DMS153 (cell line): ENCODE measurements around the gene METTL14.
"Not testable (repeated sequence)": the region's sequence is repeated elsewhere in the genome, so short reads cannot be mapped to it uniquely, and the experiment has no call there.

ENCODE experiments used
- DNase-seq: peaks from one replicate; lab custom pipeline; 2025; lab: John Stamatoyannopoulos, UW

The METTL14 gene

GRCh38 chr4:118684873-118685811 is at the start of gene METTL14:
Gene METTL14 (plus strand): TSS chr4:118685392. CDS start chr4:118685535, 143 bp downstream.
- peak; percentile 85 for DNase-seq

- not testable (repeated sequence) for DNase-seq
Observed at GRCh38 chr4:118636126-118636525, 49.1 kb upstream of the METTL14 start.

- DNase-seq = not testable (repeated sequence)
Observed at GRCh38 chr4:118664665-118665064, 20.5 kb upstream of the METTL14 start.

DNA sequence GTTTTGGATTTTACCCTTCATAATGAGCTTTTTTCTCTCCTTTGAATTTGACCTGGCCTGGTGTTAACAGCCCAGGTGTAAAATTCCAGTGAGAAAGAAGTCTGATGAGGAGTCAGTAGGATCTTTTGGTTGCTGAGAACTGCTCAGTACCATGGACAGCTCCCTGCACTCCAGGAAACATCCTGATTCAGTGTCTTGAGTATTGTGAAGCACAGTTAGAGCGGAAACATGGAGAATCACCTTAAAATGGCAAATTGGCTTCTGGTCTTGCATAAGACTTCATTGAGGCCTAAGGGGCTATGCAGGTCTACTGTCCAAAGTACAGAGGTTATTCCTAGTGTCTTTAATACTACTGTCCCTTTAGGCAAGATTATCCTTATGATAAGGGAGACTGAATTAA is 16.0 kb upstream of the METTL14 start:
- DNase-seq = not testable (repeated sequence)

DNA sequence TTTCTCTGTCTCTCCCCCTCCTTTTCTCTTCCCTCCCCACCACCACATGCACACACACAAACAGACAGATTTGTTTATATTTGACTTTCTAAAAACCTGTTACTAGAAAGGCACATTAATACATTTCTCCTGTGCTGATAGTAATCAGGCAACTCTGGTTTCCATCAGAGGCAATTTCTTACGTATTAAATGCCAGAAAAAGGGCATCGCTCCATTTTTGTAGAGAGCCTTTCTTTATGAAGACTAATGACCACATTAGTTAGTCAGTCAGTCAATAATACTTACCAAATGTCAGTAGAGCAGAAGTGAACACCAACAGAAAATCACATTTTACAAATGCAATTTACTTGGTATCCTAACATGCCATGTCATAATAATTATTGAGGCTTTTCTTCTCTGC is 14.2 kb upstream of the METTL14 start:
- not testable (repeated sequence) for DNase-seq

DNA sequence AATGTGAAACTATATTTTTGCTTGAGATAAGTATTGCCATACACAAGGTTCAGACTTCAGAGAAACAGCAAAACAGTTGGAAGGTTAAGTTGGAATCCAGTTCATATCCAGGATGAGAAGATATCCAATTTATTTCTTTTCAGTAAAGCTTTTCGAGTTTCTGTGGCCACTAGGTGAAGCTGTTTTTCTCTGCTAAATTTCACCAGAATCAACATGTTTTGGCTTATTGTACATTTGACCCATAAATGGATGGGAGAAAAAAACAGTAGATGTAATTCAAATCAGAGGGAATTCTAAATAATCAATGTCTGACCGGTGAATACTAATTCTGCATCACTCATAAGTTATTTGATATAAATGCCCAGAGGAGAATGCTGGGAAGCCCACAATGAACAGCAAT is 9.1 kb upstream of the METTL14 start:
- no peak for DNase-seq

GRCh38 chr4:118680808-118681207 is 4.4 kb upstream of the METTL14 start:
- DNase-seq = no peak

DNA sequence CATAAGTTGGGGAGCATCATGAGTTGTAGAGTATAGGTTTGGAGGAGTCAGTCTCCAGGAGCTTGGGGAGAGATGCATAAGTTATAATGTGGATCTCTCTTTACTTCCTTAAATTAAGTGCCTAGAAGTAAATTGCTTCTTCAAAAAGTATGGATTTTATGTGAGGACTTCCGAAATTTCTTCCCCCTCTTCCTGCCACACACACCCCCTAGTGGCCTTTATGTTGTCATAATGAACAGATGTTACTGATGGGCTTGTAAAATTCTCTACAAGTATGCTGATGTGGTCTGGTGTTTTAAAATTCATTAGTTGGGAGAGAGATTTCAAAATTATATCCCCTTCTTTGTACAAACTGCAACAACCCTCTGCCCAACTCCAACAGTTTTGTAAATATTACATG is 2.3 kb upstream of the METTL14 start:
- peak; percentile 3 for DNase-seq

GRCh38 chr4:118683513-118683912 is 1.7 kb upstream of the METTL14 start:
- DNase-seq = peak; percentile 4

DNA sequence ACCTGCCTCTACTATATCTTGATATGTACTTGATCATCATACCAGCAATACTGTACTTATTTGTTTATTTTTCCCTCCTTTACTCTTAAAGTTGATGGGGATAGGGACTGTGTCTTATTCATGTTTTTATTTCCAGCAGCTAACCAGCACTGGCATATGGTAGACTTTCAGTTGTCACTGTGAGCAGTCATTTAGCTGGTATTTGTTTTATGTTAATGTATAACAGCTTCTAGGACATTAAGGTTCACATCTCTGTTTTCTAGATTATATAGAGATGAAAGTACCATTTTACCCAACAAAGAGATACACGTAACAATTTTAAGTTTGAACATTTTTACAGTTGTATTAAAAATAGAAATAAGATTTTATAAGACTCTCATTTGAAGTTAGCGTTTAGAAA is 17.9 kb downstream of the METTL14 start:
- DNase-seq = no peak

- DNase-seq = no peak
Observed at GRCh38 chr4:118711052-118711451, 25.9 kb downstream of the METTL14 start.

DNA sequence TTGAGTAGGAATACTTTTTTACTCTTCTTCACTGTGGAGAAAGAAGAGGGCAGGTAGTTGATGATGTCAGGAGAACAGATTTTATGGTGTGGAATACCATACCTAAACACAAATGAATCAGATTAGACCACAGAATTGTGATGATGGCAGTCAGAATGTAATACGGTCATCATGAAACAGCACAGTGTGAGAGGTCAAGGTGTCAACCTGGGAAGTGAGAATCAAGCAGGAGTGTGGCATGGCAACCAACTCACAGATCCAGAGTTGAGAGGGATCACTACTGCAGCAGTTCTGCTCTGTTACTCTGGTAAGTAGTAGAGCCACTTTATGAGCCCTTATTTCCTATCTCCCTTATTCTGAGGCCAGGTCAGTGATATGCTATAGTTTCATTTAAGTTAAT is 27.7 kb downstream of the METTL14 start:
- DNase-seq = no peak

DNA sequence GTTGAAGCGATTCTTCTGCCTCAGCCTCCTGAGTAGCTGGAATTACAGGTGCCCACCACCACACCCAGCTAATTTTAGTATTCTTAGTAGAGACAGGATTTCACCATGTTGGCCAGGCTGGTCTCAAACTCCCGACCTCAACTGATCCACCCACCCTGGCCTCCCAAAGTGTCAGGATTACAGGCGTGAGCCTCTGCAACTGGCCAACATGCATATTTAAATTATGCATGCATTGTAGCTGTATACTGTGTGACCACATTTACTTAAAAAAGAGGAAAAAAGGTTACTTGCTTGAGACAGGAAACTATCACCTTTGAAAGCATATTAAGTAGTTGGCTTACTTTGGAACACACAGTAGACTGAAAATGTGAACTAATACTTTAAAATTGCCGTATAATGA is 29.5 kb downstream of the METTL14 start:
- DNase-seq = no peak

DNA sequence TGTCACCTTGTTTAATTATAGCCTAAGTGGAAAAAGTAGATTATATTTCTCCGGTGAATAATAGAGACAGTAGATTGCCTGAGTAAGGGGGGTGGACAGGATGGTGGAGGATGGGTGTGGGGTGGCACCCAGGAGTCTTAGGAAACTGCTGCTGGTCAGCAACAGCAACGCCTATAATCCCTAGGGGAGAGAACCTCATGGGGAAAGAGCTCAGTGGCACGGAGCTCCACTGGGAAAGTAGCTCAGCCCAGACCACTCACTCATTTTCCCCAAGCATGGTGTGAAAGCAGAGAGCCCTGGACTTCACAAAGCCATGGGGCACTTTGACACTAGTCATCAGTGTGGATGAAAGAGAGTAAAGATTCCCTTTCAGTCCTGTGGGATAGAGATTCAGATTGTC is 31.1 kb downstream of the METTL14 start:
- no peak for DNase-seq

GRCh38 chr4:118718511-118719170 is 33.4 kb downstream of the METTL14 start:
- no peak for DNase-seq

GRCh38 chr4:118721752-118722151 is 36.6 kb downstream of the METTL14 start:
- DNase-seq = no peak

DNA sequence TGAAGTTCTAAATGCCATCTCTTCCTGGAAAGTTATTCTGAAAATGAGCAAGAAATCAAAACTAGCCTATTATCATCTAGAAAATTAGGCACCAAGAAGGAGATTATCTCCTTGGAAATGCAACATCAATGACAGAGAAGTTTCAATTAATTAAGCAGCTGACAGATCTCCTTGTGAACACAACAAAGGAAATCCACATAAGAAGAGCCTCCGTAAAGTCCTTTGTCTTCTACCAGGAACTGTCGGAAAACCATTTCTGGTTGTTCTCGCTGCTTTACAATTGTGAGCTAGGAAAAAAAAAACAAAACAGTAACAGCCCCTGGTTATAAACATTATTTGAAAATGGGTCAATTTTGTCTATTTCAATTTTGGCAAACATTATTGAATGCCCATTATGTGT is 38.2 kb downstream of the METTL14 start:
- DNase-seq = no peak

- no peak for DNase-seq
Observed at GRCh38 chr4:118727360-118727759, 42.2 kb downstream of the METTL14 start.

GRCh38 chr4:118729287-118730286 is 44.4 kb downstream of the METTL14 start:
- DNase-seq = no peak

DNA sequence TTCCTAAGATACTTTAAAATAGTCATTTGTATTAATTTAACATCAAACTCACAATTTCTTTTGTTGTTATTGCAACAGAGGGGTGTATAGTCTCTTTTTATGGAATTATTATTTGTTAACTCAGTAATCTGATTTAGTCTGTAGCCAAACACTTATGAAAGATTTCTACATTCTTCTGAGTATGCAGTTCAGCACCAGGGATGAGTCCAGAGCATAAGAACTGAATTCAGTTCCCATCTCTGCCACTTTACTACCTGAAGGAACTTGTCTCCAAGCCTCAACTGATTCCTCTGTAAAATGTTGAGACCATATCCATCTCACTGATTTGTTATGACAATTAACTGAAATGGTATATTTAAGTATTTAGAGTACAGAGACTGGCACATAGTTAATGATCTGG is 45.5 kb downstream of the METTL14 start:
- DNase-seq = no peak

DNA sequence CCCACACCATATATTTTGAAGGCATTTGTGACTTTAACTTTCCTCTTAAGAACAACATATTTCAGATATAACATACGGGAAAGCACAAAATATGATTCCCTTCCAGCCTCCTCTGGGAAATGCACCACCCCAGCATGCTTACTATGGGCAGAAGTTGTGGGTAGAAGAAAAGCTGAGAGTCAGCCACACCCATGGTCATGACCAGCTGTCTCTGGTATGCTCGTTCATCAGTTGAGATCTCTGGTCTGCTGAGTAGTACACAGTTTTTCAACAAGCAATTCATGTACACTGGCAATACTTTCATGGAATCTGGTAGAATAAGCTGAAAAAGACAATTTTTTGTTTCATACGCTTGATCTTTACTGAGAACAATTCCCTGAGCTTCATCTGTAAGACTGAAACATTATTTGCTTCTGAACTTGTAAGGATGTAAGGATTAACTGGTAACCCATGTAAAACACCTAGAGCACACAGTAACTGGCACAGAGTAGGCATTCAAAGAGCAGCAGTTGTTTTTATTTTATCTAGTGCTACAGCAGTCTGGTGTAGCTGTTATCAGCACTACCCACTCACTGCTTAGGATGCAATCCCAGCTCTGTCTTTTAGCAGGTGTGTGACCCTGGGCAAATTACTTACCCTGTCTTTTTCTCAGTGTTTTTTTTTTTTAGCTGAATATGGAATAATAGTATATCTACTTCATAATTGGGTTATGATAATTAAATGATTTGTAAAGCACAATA is 47.6 kb downstream of the METTL14 start:
- DNase-seq = no peak
